GM21737 (cell line): ENCODE measurements around the gene ITIH6.

Experiments used
- ATAC-seq: cut with Tn5 transposase; IDR thresholded peaks from one replicate; pipeline ENCODE4 v1.9.1; 2021; ENCODE audit warnings: mild to moderate bottlenecking, moderate library complexity; ENCODE audit not compliant: unreplicated experiment

Gene ITIH6

DNA sequence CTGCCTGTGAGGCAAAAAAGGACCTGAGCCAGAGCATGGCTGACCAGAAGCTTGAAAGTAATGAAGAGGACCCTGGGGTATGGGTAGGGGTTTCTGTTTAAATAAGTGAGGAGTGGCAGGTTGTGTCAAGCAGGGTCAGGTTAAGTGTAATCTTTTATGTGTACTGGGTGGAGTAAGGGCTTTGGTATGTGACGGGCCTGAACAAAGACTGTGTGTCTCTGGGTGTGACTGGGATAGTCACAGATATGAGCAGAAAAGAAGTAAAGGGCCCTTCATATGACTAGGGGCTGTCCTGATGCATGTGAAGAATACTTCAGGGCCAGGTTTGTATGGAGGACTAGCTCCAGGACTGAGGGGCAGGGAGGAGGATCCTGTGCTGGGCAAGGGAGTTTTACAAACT, 82.4 kb downstream of the ITIH6 start:
- no peak for ATAC-seq

DNA sequence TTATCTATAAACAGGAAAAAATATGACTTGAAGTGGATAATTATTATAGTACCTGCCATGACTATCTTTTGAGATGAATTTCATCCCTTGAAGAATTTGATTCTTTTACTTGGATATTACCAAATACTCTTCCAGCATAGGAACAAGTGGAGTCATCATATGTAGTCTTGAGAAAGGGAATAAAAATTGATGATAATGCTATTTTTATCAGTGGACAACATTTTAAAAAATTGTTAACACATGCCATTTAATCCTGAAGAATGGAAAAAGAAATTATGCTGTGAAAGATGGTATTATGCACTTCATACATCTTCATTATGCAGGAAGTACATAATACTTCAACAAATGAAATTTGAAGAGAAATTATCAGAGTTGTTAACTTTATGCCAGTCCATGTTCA, 83.6 kb downstream of the ITIH6 start:
- ATAC-seq = no peak

DNA sequence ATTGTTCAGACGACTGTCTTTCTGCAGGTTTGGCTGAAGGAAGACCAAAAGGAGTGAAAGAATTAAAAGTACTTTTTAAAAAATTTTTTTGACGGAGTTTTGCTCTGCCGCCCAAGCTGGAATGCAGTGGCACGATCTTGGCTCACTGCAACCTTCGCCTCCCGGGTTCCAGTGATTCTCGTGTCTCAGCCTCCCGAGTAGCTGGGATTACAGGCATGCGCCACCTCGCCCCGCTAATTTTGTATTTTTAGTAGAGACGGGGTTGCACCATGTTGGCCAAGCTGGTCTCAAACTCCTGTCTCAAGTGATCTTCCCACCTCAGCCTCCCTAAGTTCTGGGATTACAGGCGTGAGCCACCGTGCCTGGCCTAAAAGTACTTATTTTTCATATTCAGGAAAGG, 86.3 kb downstream of the ITIH6 start:
- no peak for ATAC-seq

DNA sequence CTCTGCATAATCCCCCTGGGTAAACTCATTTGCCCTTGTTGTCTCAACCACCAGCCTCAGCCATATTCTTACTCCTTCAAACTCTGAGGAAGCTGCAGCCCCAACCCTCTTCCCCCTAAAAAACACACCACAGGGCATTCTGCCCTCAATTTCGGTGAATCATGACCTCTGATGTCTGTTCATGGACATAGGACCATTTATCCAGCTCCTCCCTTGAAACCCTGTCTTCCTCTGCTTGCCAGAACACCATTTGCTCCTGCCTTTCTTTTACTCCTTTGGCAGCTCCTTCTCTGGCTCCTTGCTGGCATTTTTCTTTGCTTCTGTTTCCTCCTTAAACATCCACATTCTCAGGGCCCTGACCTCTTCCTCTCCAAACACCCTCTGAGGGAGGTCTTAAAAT, 87.1 kb downstream of the ITIH6 start:
- no peak for ATAC-seq

DNA sequence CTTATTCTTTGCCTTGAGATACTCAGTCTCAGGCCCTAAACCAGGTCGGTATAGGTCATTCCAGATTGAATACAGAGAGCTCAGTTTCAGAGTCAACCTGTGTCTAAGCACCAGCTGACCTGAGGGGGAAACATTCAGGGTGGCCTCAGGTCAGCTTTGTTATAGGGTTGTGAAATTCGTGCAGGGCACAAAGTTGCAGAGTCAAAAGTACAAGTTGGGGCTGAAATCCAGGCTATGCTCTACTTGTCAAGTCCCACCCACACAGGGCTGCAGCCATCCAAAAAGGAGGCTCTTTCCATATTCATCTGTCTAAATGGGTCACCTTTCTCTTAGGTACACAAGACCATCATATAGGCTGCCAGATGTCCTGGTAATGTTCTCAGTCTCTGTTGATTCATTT, 89.7 kb downstream of the ITIH6 start:
- no peak for ATAC-seq
